Measurements from ENCODE around the gene CACNA2D4.
"Not testable (repeated sequence)": the region's sequence is repeated elsewhere in the genome, so short reads cannot be mapped to it uniquely, and the experiment has no call there.

Gene CACNA2D4

GRCh38 chr12:1945502-1945901 lies 27.1 kb upstream of the CACNA2D4 start:
- not testable (repeated sequence) for H3K27ac ChIP-seq (ENCODE audit: low read depth, low read length); H3K4me3 ChIP-seq (ENCODE audit: low read depth, low read length); H3K9me3 ChIP-seq (ENCODE audit: control insufficient read depth, insufficient read depth, low read depth, low read length); H3K4me1 ChIP-seq (ENCODE audit: control insufficient read depth, insufficient read depth, low read length); H3K27me3 ChIP-seq (ENCODE audit: control insufficient read depth, insufficient read depth, low read length); H3K9ac ChIP-seq (ENCODE audit: low read length)
- peaks cover 48% of the 10 kb centered on the region for H3K36me3 ChIP-seq (ENCODE audit: control insufficient read depth, insufficient read depth, low read length)

- no peak overlapping the region for H3K9ac ChIP-seq (ENCODE audit: low read length)
- H3K4me3 ChIP-seq (ENCODE audit: low read depth, low read length): no peak overlapping the region
- no peak overlapping the region for H3K27ac ChIP-seq (ENCODE audit: low read depth, low read length)
- H3K4me1 ChIP-seq (ENCODE audit: control insufficient read depth, insufficient read depth, low read length): peaks cover 4% of the 10 kb centered on the region; the same call in 1 of the 2 replicates
- H3K27me3 ChIP-seq (ENCODE audit: control insufficient read depth, insufficient read depth, low read length): no peaks in the 10 kb centered on the region
- H3K9me3 ChIP-seq (ENCODE audit: control insufficient read depth, insufficient read depth, low read depth, low read length): no peaks in the 10 kb centered on the region
- peaks cover 6% of the 10 kb centered on the region; the same call in 1 of the 2 replicates for H3K36me3 ChIP-seq (ENCODE audit: control insufficient read depth, insufficient read depth, low read length)
Measured at GRCh38 chr12:1939801-1940607, 21.6 kb upstream of the CACNA2D4 start.

GRCh38 chr12:1939331-1939730 lies 20.9 kb upstream of the CACNA2D4 start:
- no peaks in the 10 kb centered on the region for H3K27me3 ChIP-seq (ENCODE audit: control insufficient read depth, insufficient read depth, low read length)
- no peak overlapping the region for H3K27ac ChIP-seq (ENCODE audit: low read depth, low read length)
- no peak overlapping the region for H3K4me3 ChIP-seq (ENCODE audit: low read depth, low read length)
- H3K36me3 ChIP-seq (ENCODE audit: control insufficient read depth, insufficient read depth, low read length): peaks cover 6% of the 10 kb centered on the region; the same call in 1 of the 2 replicates
- peaks cover 4% of the 10 kb centered on the region; the same call in 1 of the 2 replicates for H3K4me1 ChIP-seq (ENCODE audit: control insufficient read depth, insufficient read depth, low read length)
- no peak overlapping the region for H3K9ac ChIP-seq (ENCODE audit: low read length)
- H3K9me3 ChIP-seq (ENCODE audit: control insufficient read depth, insufficient read depth, low read depth, low read length): no peaks in the 10 kb centered on the region

GRCh38 chr12:1937481-1938224 lies 19.2 kb upstream of the CACNA2D4 start:
- H3K36me3 ChIP-seq (ENCODE audit: control insufficient read depth, insufficient read depth, low read length): peaks cover 6% of the 10 kb centered on the region; the same call in 1 of the 2 replicates
- peaks cover 4% of the 10 kb centered on the region; the same call in 1 of the 2 replicates for H3K4me1 ChIP-seq (ENCODE audit: control insufficient read depth, insufficient read depth, low read length)
- H3K9ac ChIP-seq (ENCODE audit: low read length): no peak overlapping the region
- H3K27me3 ChIP-seq (ENCODE audit: control insufficient read depth, insufficient read depth, low read length): no peaks in the 10 kb centered on the region
- H3K9me3 ChIP-seq (ENCODE audit: control insufficient read depth, insufficient read depth, low read depth, low read length): no peaks in the 10 kb centered on the region
- H3K4me3 ChIP-seq (ENCODE audit: low read depth, low read length): no peak overlapping the region
- no peak overlapping the region for H3K27ac ChIP-seq (ENCODE audit: low read depth, low read length)

GRCh38 chr12:1936406-1937320 lies 18.2 kb upstream of the CACNA2D4 start:
- H3K4me1 ChIP-seq (ENCODE audit: control insufficient read depth, insufficient read depth, low read length): peaks cover 4% of the 10 kb centered on the region; the same call in 1 of the 2 replicates
- no peak overlapping the region for H3K9ac ChIP-seq (ENCODE audit: low read length)
- no peak overlapping the region for H3K27ac ChIP-seq (ENCODE audit: low read depth, low read length)

GRCh38 chr12:1935700-1936378 lies 17.4 kb upstream of the CACNA2D4 start:
- no peak overlapping the region for H3K9ac ChIP-seq (ENCODE audit: low read length)
- no peak overlapping the region for H3K27ac ChIP-seq (ENCODE audit: low read depth, low read length)
- H3K36me3 ChIP-seq (ENCODE audit: control insufficient read depth, insufficient read depth, low read length): peaks cover 6% of the 10 kb centered on the region; the same call in 1 of the 2 replicates
- peaks cover 4% of the 10 kb centered on the region; the same call in 1 of the 2 replicates for H3K4me1 ChIP-seq (ENCODE audit: control insufficient read depth, insufficient read depth, low read length)
- H3K4me3 ChIP-seq (ENCODE audit: low read depth, low read length): no peak overlapping the region
- H3K27me3 ChIP-seq (ENCODE audit: control insufficient read depth, insufficient read depth, low read length): no peaks in the 10 kb centered on the region
- H3K9me3 ChIP-seq (ENCODE audit: control insufficient read depth, insufficient read depth, low read depth, low read length): no peaks in the 10 kb centered on the region

More at GRCh38 chr12:1936406-1937320, 18.2 kb upstream of the CACNA2D4 start:
- H3K36me3 ChIP-seq (ENCODE audit: control insufficient read depth, insufficient read depth, low read length): peaks cover 6% of the 10 kb centered on the region; the same call in 1 of the 2 replicates
- no peaks in the 10 kb centered on the region for H3K27me3 ChIP-seq (ENCODE audit: control insufficient read depth, insufficient read depth, low read length)
- no peak overlapping the region for H3K4me3 ChIP-seq (ENCODE audit: low read depth, low read length)
- H3K9me3 ChIP-seq (ENCODE audit: control insufficient read depth, insufficient read depth, low read depth, low read length): no peaks in the 10 kb centered on the region

GRCh38 chr12:1935242-1935641 lies 16.8 kb upstream of the CACNA2D4 start:
- H3K4me3 ChIP-seq (ENCODE audit: low read depth, low read length): no peak overlapping the region
- no peak overlapping the region for H3K9ac ChIP-seq (ENCODE audit: low read length)
- no peaks in the 10 kb centered on the region for H3K9me3 ChIP-seq (ENCODE audit: control insufficient read depth, insufficient read depth, low read depth, low read length)
- peaks cover 4% of the 10 kb centered on the region; the same call in 1 of the 2 replicates for H3K4me1 ChIP-seq (ENCODE audit: control insufficient read depth, insufficient read depth, low read length)
- H3K27me3 ChIP-seq (ENCODE audit: control insufficient read depth, insufficient read depth, low read length): no peaks in the 10 kb centered on the region
- H3K27ac ChIP-seq (ENCODE audit: low read depth, low read length): no peak overlapping the region
- H3K36me3 ChIP-seq (ENCODE audit: control insufficient read depth, insufficient read depth, low read length): peaks cover 6% of the 10 kb centered on the region; the same call in 1 of the 2 replicates

- H3K36me3 ChIP-seq (ENCODE audit: control insufficient read depth, insufficient read depth, low read length): peaks cover 6% of the 10 kb centered on the region; the same call in 1 of the 2 replicates
- H3K9ac ChIP-seq (ENCODE audit: low read length): no peak overlapping the region
- no peak overlapping the region for H3K27ac ChIP-seq (ENCODE audit: low read depth, low read length)
- no peaks in the 10 kb centered on the region for H3K9me3 ChIP-seq (ENCODE audit: control insufficient read depth, insufficient read depth, low read depth, low read length)
- no peaks in the 10 kb centered on the region for H3K27me3 ChIP-seq (ENCODE audit: control insufficient read depth, insufficient read depth, low read length)
- peaks cover 3% of the 10 kb centered on the region; the same call in 1 of the 2 replicates for H3K4me1 ChIP-seq (ENCODE audit: control insufficient read depth, insufficient read depth, low read length)
- no peak overlapping the region for H3K4me3 ChIP-seq (ENCODE audit: low read depth, low read length)
Measured at GRCh38 chr12:1934831-1935230, 16.4 kb upstream of the CACNA2D4 start.

GRCh38 chr12:1934068-1934467 lies 15.6 kb upstream of the CACNA2D4 start:
- H3K4me3 ChIP-seq (ENCODE audit: low read depth, low read length): no peak overlapping the region
- H3K9ac ChIP-seq (ENCODE audit: low read length): no peak overlapping the region
- no peak overlapping the region for H3K27ac ChIP-seq (ENCODE audit: low read depth, low read length)
- no peaks in the 10 kb centered on the region for H3K27me3 ChIP-seq (ENCODE audit: control insufficient read depth, insufficient read depth, low read length)
- peaks cover 6% of the 10 kb centered on the region; the same call in 1 of the 2 replicates for H3K36me3 ChIP-seq (ENCODE audit: control insufficient read depth, insufficient read depth, low read length)
- H3K9me3 ChIP-seq (ENCODE audit: control insufficient read depth, insufficient read depth, low read depth, low read length): no peaks in the 10 kb centered on the region
- no peaks in the 10 kb centered on the region for H3K4me1 ChIP-seq (ENCODE audit: control insufficient read depth, insufficient read depth, low read length)

Data from HUES6 (cell line).